ENCODE measurements around the gene RGS6. TPM values are rescaled to one million over a fixed set of nuclear protein-coding genes. Genes with fewer than 3 reads are reported as not detected.

RGS6 gene
- total RNA-seq, 4 donors from 2014 or later, result 0.46 to 3.7 (median 1.6) TPM

DNA sequence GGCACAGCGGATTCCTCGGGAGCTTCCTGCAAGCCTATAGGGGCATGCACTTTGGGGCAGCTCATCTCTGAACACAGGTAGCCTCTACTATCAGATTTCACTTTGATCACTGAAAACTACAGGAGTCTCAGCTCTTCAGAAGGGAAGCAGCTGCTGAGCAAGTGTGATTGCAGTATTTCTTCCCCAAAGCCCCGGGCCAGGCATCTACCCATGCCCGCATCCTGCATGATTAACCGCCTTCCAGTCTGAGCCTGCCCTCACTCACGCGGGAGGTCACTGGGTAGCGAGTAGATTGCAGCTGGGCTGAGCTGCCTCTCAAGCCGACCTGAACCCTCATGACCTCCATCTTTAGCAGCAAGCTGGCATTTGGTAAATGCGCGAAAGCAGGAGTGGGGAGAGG lies 627.0 kb downstream of the RGS6 start:
- Histone ChIP-seq H3K36me3 (no peaks in the 10 kb centered on the region), H3K4me3 (no peak overlapping the region), H3K4me1 (peaks cover 22 to 34% of the 10 kb centered on the region in 2 donors), H3K27ac (peak overlapping the region; percentile 9 to 44 (median 18)), H3K27me3 (no peaks in the 10 kb centered on the region), H3K9me3 (no peaks in the 10 kb centered on the region)
- intact Hi-C loops (cut with DNase I; ENCODE audit: low total_unique reads) (no loop called here), in situ Hi-C loops (cut with MboI; ENCODE audit: low sequenced_read_pairs in 4 of 4) (no loop called here)
- ATAC-seq (no peak), DNase-seq (no peak)
- TF ChIP-seq POLR2A (IDR thresholded peaks at IDR 0.05), result no peak
- TF ChIP-seq, protein P1, sequence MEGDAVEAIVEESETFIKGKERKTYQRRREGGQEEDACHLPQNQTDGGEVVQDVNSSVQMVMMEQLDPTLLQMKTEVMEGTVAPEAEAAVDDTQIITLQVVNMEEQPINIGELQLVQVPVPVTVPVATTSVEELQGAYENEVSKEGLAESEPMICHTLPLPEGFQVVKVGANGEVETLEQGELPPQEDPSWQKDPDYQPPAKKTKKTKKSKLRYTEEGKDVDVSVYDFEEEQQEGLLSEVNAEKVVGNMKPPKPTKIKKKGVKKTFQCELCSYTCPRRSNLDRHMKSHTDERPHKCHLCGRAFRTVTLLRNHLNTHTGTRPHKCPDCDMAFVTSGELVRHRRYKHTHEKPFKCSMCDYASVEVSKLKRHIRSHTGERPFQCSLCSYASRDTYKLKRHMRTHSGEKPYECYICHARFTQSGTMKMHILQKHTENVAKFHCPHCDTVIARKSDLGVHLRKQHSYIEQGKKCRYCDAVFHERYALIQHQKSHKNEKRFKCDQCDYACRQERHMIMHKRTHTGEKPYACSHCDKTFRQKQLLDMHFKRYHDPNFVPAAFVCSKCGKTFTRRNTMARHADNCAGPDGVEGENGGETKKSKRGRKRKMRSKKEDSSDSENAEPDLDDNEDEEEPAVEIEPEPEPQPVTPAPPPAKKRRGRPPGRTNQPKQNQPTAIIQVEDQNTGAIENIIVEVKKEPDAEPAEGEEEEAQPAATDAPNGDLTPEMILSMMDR (IDR thresholded peaks at IDR 0.05 in 4 of 5, conservative IDR thresholded peaks at IDR 0.05 in 1 of 5), result no peak

DNA sequence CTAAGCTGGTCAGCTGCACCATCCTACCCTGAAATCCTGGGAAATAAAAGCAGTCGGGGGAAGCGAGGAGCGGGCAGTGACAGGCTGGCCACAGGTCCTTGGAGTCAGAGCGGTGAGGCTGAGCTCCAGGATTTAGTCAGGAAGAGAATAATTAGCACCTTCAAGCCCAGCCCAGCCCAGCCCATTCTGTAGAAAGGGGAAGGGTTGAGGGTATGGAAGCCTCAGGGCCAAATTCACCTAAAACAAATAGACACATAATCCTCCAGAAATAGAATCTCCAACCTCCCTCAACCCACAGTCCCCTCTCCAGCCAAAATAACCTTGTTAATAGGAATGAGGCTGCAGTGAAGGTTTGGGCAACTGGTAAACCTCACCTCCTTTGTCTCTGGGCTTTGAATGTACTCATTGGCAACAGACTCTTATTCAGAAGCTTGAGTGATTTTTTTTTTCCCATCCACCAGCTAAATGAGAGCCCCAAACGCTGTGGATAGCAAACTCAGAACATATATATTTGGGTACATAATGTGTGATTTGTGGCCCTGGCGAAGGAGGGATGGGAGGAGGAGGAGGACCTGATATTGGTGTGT lies 627.5 kb downstream of the RGS6 start:
- H3K27me3 ChIP-seq, result no peaks in the 10 kb centered on the region
- peak overlapping the region in 3 of 4 donors; percentile 6 to 27 (median 10) for H3K27ac ChIP-seq
- no peaks in the 10 kb centered on the region for H3K36me3 ChIP-seq
- ATAC-seq (no peak), DNase-seq (no peak)
- intact Hi-C loops (cut with DNase I; ENCODE audit: low total_unique reads), result loop anchor here (5.0 kb wide), 3 partner anchors 58 to 253 kb away; no protein-coding TSS in a partner anchor
- H3K4me3 ChIP-seq, result no peak overlapping the region
- in situ Hi-C loops (cut with MboI; ENCODE audit: low sequenced_read_pairs in 4 of 4), result no loop called here
- TF ChIP-seq, protein P1 (IDR thresholded peaks at IDR 0.05 in 4 of 5, conservative IDR thresholded peaks at IDR 0.05 in 1 of 5), result no peak
- TF ChIP-seq POLR2A (IDR thresholded peaks at IDR 0.05), result no peak
- H3K9me3 ChIP-seq, result no peaks in the 10 kb centered on the region
- H3K4me1 ChIP-seq, result peaks cover 28 to 40% of the 10 kb centered on the region in 2 donors

DNA sequence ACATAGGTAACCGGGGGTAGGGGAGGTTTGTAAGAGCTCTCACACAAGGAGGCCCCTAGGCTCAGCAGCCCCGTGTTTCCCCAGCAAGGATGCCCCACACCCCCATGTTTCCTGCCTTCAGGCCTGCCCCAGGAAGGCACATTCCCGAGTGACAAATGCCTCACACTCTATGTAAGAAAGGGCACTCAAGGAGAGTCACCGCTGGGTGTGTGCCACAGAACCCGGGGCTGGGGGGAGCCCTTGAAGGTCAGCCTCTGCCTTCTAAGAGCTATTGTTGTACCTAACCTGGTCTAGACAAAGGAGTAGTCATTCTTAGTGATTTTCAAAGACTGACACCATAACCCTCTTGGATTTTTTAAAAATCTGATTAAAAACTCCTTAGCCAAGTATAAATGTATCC lies 628.1 kb downstream of the RGS6 start:
- no peak for TF ChIP-seq POLR2A (IDR thresholded peaks at IDR 0.05)
- TF ChIP-seq, protein P1 (IDR thresholded peaks at IDR 0.05 in 4 of 5, conservative IDR thresholded peaks at IDR 0.05 in 1 of 5), result no peak
- no peaks in the 10 kb centered on the region for H3K36me3 ChIP-seq
- DNase-seq (no peak), ATAC-seq (no peak)
- intact Hi-C loops (cut with DNase I; ENCODE audit: low total_unique reads), result loop anchor here (5.0 kb wide), 3 partner anchors 57 to 252 kb away; no protein-coding TSS in a partner anchor
- H3K27me3 ChIP-seq, result no peaks in the 10 kb centered on the region
- no peaks in the 10 kb centered on the region for H3K9me3 ChIP-seq
- H3K27ac ChIP-seq, result peak overlapping the region in 1 of 4 donors; percentile 10
- H3K4me3 ChIP-seq, result no peak overlapping the region
- in situ Hi-C loops (cut with MboI; ENCODE audit: low sequenced_read_pairs in 4 of 4), result no loop called here
- peaks cover 32 to 45% of the 10 kb centered on the region in 2 donors for H3K4me1 ChIP-seq

DNA sequence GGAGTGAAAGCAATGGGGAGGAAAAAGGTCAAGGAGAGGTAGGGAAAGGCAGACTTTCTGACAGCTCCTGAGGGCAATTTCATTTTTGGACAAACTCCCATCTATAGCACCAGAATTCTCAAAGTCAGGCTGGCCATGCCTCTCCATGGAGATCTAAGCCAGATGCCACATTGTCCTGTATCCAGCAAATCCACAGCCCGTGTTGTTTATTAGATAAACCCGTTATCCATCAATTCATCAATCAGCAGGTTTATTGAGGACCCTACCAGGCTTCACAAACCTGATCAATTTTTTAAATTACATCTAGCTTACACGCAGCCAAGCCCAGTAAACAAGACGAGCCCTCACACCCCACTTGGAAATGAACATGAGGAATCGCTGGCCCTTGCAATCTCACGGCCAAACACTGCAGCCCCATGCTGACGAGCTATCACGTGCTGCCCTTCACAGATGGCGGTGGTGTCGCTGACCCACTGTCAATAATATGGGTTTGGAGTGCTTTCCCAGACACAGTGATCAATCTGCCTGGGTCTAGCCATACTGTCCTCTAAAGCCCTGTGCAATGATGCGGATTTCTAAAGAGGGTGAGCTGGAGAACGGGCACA lies 628.8 kb downstream of the RGS6 start:
- no peak overlapping the region for H3K27ac ChIP-seq
- in situ Hi-C loops (cut with MboI; ENCODE audit: low sequenced_read_pairs in 4 of 4), result no loop called here
- intact Hi-C loops (cut with DNase I; ENCODE audit: low total_unique reads), result loop anchor here (5.0 kb wide), 3 partner anchors 56 to 251 kb away; no protein-coding TSS in a partner anchor
- no peak for TF ChIP-seq POLR2A (IDR thresholded peaks at IDR 0.05)
- TF ChIP-seq, protein P1 (IDR thresholded peaks at IDR 0.05 in 4 of 5, conservative IDR thresholded peaks at IDR 0.05 in 1 of 5), result no peak
- DNase-seq (no peak), ATAC-seq (no peak)
- H3K9me3 ChIP-seq, result no peaks in the 10 kb centered on the region
- no peaks in the 10 kb centered on the region for H3K36me3 ChIP-seq
- peaks cover 38 to 52% of the 10 kb centered on the region in 2 donors for H3K4me1 ChIP-seq
- no peak overlapping the region for H3K4me3 ChIP-seq
- H3K27me3 ChIP-seq, result no peaks in the 10 kb centered on the region

Measured in gastrocnemius medialis (tissue), 4 donors.